ENCODE measurements around the gene MAD2L1BP. TPM values are rescaled to one million over a fixed set of nuclear protein-coding genes. Genes with fewer than 3 reads are reported as not detected.

The MAD2L1BP gene
- total and polyA plus RNA-seq, 2 of the 4 experiments (the other 2 are of a cell fraction): 28.1 to 50.2 TPM

- H2BK15ac ChIP-seq (ENCODE audit: low read depth, low read length): no peak overlapping the region
- peaks cover 37% of the 10 kb centered on the region in 2 experiments for H3K79me1 ChIP-seq (ENCODE audit: low read depth in 1 of 2, low read length in 2 of 2)
- 0 out of 2 replicates have a peak, but pooled peaks cover 3% of the 10 kb centered on the region for H3K9me1 ChIP-seq (ENCODE audit: insufficient read depth, low read length)
- TF ChIP-seq USF2 (IDR thresholded peaks at IDR 0.05; ENCODE audit: low read depth, low read length): no peak
- no peak for TF ChIP-seq RFX5 (IDR thresholded peaks at IDR 0.05; ENCODE audit: low read depth, low read length)
- no peak for TF ChIP-seq RCOR1 (IDR thresholded peaks at IDR 0.05; ENCODE audit: insufficient replicate concordance, low read length)
- no peak for TF ChIP-seq CEBPB (IDR thresholded peaks at IDR 0.05; ENCODE audit: low read depth, low read length)
- in situ Hi-C loops (cut with MboI; ENCODE audit: low sequenced_read_pairs) (no loop called here), dilution Hi-C loops (cut with HindIII; ENCODE audit: low sequenced_read_pairs, unreplicated experiment) (no loop called here), intact Hi-C loops (cut with micrococcal nuclease) (no loop called here)
- no peak overlapping the region for H3K4ac ChIP-seq (ENCODE audit: low read depth, low read length)
- no peak overlapping the region for H4K5ac ChIP-seq (ENCODE audit: low read depth, low read length)
- ChIA-PET CTCF (no interaction called here), POLR2A (ENCODE audit: unreplicated experiment) (no interaction called here)
- H3K14ac ChIP-seq (replicated peaks; ENCODE audit: low read depth, low read length): no peak overlapping the region
- no peak overlapping the region for H3K9ac ChIP-seq (ENCODE audit: low read depth, low read length)
- H3K4me3 ChIP-seq (ENCODE audit: insufficient read depth, low read depth, low read length): no peak overlapping the region
- no peaks in the 10 kb centered on the region for H3K9me3 ChIP-seq (ENCODE audit: control insufficient read depth, insufficient read depth, low read length)
- H3K27ac ChIP-seq (ENCODE audit: insufficient read depth, low read length): no peak overlapping the region
- no peak overlapping the region for H2AFZ ChIP-seq (replicated peaks; ENCODE audit: low read length, poor library complexity)
- peaks cover 13% of the 10 kb centered on the region for H4K20me1 ChIP-seq (ENCODE audit: insufficient read depth, low read length)
- whole genome bisulfite sequencing, 2 experiments (ENCODE audit: extremely low coverage in 2 of 2, insufficient read length in 1 of 2): 100% methylated on average over 1 of the region's 7 CpGs; no CpG with 5 or more reads in 1 of the 2 experiments
- no peak for DNase-seq
- no peak overlapping the region for H3K4me2 ChIP-seq (ENCODE audit: low read depth, low read length)
- H4K91ac ChIP-seq (ENCODE audit: insufficient read depth, low read depth, low read length): no peak overlapping the region
- no peak overlapping the region for H4K8ac ChIP-seq (ENCODE audit: low read depth in 2 of 2, low read length in 2 of 2)
- H2BK20ac ChIP-seq (ENCODE audit: low read depth, low read length): no peak overlapping the region
- no peak overlapping the region for H2AK5ac ChIP-seq (ENCODE audit: low read depth, low read length)
- H3K36me3 ChIP-seq (ENCODE audit: control insufficient read depth, insufficient read depth, low read length): peaks cover 69% of the 10 kb centered on the region
- no peaks in the 10 kb centered on the region; the same call in 1 of the 2 replicates for H3K4me1 ChIP-seq (ENCODE audit: control insufficient read depth, insufficient read depth, low read length)
- no peak overlapping the region for H3K18ac ChIP-seq (ENCODE audit: low read depth, low read length)
- no peak for ATAC-seq (ENCODE audit: low read depth)
- no peak overlapping the region for H2BK120ac ChIP-seq (ENCODE audit: low read depth, low read length)
- BruUV-seq (replicated peaks): no TSS peak
- no peak overlapping the region for H2AK9ac ChIP-seq (replicated peaks; ENCODE audit: low read depth, low read length, poor library complexity)
- no peak overlapping the region for H2BK5ac ChIP-seq (ENCODE audit: low read depth, low read length, poor library complexity, severe bottlenecking)
- no peak overlapping the region for H3K23ac ChIP-seq (ENCODE audit: low read depth, low read length)
- no peaks in the 10 kb centered on the region for H3K27me3 ChIP-seq (ENCODE audit: control insufficient read depth, insufficient read depth, low read length)
- no peak overlapping the region for H3K56ac ChIP-seq (ENCODE audit: extremely low read depth, insufficient read depth, low read length)
Observed at GRCh38 chr6:43677759-43678158, 42.1 kb downstream of the MAD2L1BP start.

Measured in IMR-90 (cell line).